MM.1S (cell line): ENCODE measurements around the gene PCBP4.

Experiments
- DNase-seq: peaks from one replicate; pipeline ENCODE4 v3.0.0-alpha.2; 2015
- H2AFZ ChIP-seq: fragments of 300-600 bp; sonication (generic); 2 replicates; pipeline ENCODE4 v1.6.0; 2016; ENCODE audit warnings: antibody characterized with exemption, low read length
- H3F3A ChIP-seq: fragments of 300-600 bp; sonication (generic); 2 replicates; pipeline ENCODE4 v1.6.1; 2016; ENCODE audit warnings: mild to moderate bottlenecking, antibody characterized with exemption, low read length, moderate library complexity, mixed read lengths; ENCODE audit not compliant: insufficient read depth
- H3K27ac ChIP-seq: fragments of 300-600 bp; sonication (generic); 2 replicates; pipeline ENCODE4 v1.5.1; 2016; ENCODE audit warnings: mild to moderate bottlenecking, low read length
- H3K27me3 ChIP-seq: fragments of 300-600 bp; sonication (generic); replicated peaks from 2 replicates; pipeline ENCODE4 v1.6.0; 2016; ENCODE audit warnings: low read length; ENCODE audit not compliant: insufficient read depth
- H3K36me3 ChIP-seq: fragments of 300-600 bp; sonication (generic); replicated peaks from 2 replicates; pipeline ENCODE4 v1.6.1; 2016; ENCODE audit warnings: mild to moderate bottlenecking, low read length, mixed read lengths; ENCODE audit not compliant: insufficient read depth
- H3K4me1 ChIP-seq: fragments of 300-600 bp; sonication (generic); 2 replicates; pipeline ENCODE4 v1.6.1; 2016; ENCODE audit warnings: low read length, mixed read lengths
- H3K4me2 ChIP-seq: fragments of 300-600 bp; sonication (generic); 2 replicates; pipeline ENCODE4 v1.6.0; 2016; ENCODE audit warnings: low read depth, low read length
- H3K4me3 ChIP-seq: fragments of 300-600 bp; sonication (generic); 2 replicates; pipeline ENCODE4 v1.5.1; 2016; ENCODE audit warnings: low read length, mixed read lengths
- H3K79me2 ChIP-seq: fragments of 300-600 bp; sonication (generic); 2 replicates; pipeline ENCODE4 v1.6.1; 2016; ENCODE audit warnings: mixed run types, low read length, mixed read lengths
- H3K9ac ChIP-seq: fragments of 300-600 bp; sonication (generic); 2 replicates; pipeline ENCODE4 v1.6.1; 2016; ENCODE audit warnings: low read length, mixed read lengths
- H3K9me2 ChIP-seq: fragments of 300-600 bp; sonication (generic); replicated peaks from 2 replicates; pipeline ENCODE4 v1.6.1; 2016; ENCODE audit warnings: mild to moderate bottlenecking, low read length, mixed read lengths; ENCODE audit not compliant: insufficient read depth
- H3K9me3 ChIP-seq: fragments of 300-600 bp; sonication (generic); replicated peaks from 2 replicates; pipeline ENCODE4 v1.6.1; 2016; ENCODE audit warnings: mild to moderate bottlenecking, low read length, mixed read lengths; ENCODE audit not compliant: insufficient read depth
- H4K20me1 ChIP-seq: fragments of 300-600 bp; sonication (generic); 2 replicates; pipeline ENCODE4 v1.6.1; 2016; ENCODE audit warnings: mild to moderate bottlenecking, low read length, moderate library complexity, mixed read lengths; ENCODE audit not compliant: insufficient read depth
- CTCF ChIP-seq: fragments of 300-600 bp; sonication (generic); IDR thresholded peaks from 2 replicates; pipeline ENCODE4 v1.5.1; 2016; ENCODE audit warnings: antibody characterized with exemption, low read length, mixed read lengths
- EZH2 ChIP-seq: fragments of 300-600 bp; sonication (generic); optimal IDR thresholded peaks from 2 replicates; pipeline ENCODE3; 2017; ENCODE audit warnings: low read depth, mild to moderate bottlenecking, antibody characterized with exemption, low read length, mixed read lengths
- EZH2phosphoT487 ChIP-seq: fragments of 300-600 bp; sonication (generic); IDR thresholded peaks from 2 replicates; pipeline ENCODE4 v1.6.1; 2018; ENCODE audit warnings: antibody characterized with exemption, low read length

Gene PCBP4

GRCh38 chr3:51962854-51963530 is 4.3 kb downstream of the PCBP4 start:
- Histone ChIP-seq H3K4me2 (no peak overlapping the region), H2AFZ (no peak overlapping the region), H3K79me2 (no peaks in the 10 kb centered on the region), H3K9me3 (no peaks in the 10 kb centered on the region), H3F3A (0 out of 2 replicates have a peak, but pooled peaks cover 3% of the 10 kb centered on the region), H3K9me2 (no peaks in the 10 kb centered on the region), H3K27me3 (no peaks in the 10 kb centered on the region), H3K27ac (no peak overlapping the region), H3K9ac (no peak overlapping the region), H3K36me3 (no peaks in the 10 kb centered on the region), H4K20me1 (no peaks in the 10 kb centered on the region), H3K4me1 (0 out of 2 replicates have a peak, but pooled peaks cover 2% of the 10 kb centered on the region), H3K4me3 (no peak overlapping the region)
- no peak for TF ChIP-seq EZH2
- TF ChIP-seq CTCF = no peak
- no peak for TF ChIP-seq EZH2phosphoT487
- DNase-seq = no peak

- TF ChIP-seq CTCF (no peak), EZH2phosphoT487 (no peak), EZH2 (no peak)
- no peaks in the 10 kb centered on the region for H3K36me3 ChIP-seq
- no peaks in the 10 kb centered on the region for H3F3A ChIP-seq
- H3K9me2 ChIP-seq = no peaks in the 10 kb centered on the region
- H4K20me1 ChIP-seq = no peaks in the 10 kb centered on the region
- no peaks in the 10 kb centered on the region for H3K27me3 ChIP-seq
- H3K9ac ChIP-seq = no peak overlapping the region
- H3K27ac ChIP-seq = no peak overlapping the region
- DNase-seq = no peak
- no peaks in the 10 kb centered on the region for H3K79me2 ChIP-seq
- no peak overlapping the region for H2AFZ ChIP-seq
- H3K9me3 ChIP-seq = no peaks in the 10 kb centered on the region
- no peak overlapping the region for H3K4me3 ChIP-seq
- no peak overlapping the region for H3K4me2 ChIP-seq
- no peaks in the 10 kb centered on the region for H3K4me1 ChIP-seq
These were observed 5.4 kb downstream of the PCBP4 start for GRCh38 chr3:51961602-51962569.

DNA sequence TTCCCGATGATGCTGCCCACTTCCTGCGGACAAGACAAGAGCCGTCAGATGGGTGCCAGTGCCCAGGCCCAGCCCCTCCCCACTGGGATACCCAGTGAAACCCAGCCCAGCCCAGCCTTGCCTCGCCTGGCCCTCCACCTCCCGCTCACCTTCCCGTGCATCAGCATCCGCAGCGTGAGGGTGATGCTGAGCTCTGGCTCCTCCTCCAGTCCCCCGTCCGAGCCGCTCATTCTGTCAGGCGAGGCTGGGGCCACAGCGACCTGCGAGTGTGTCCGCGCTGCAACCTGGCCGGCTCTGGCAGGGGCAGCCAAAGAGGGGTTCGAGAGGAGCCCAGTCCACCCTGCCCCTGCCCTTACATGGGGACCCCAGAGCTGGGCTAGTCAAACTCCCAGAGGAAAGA is 6.2 kb downstream of the PCBP4 start:
- TF ChIP-seq EZH2 (no peak), EZH2phosphoT487 (no peak), CTCF (no peak)
- no peaks in the 10 kb centered on the region for H3K27me3 ChIP-seq
- no peaks in the 10 kb centered on the region for H3K36me3 ChIP-seq

More for the DNA sequence above, 6.2 kb downstream of the PCBP4 start:
- Histone ChIP-seq H3K4me1 (no peaks in the 10 kb centered on the region), H4K20me1 (no peaks in the 10 kb centered on the region), H2AFZ (no peak overlapping the region), H3K9me3 (no peaks in the 10 kb centered on the region), H3K4me2 (no peak overlapping the region), H3K4me3 (no peak overlapping the region), H3K79me2 (no peaks in the 10 kb centered on the region), H3K9ac (no peak overlapping the region), H3K27ac (no peak overlapping the region), H3F3A (no peaks in the 10 kb centered on the region), H3K9me2 (no peaks in the 10 kb centered on the region)
- DNase-seq = no peak
